ENCODE data around the gene TSEN2.

DNA sequence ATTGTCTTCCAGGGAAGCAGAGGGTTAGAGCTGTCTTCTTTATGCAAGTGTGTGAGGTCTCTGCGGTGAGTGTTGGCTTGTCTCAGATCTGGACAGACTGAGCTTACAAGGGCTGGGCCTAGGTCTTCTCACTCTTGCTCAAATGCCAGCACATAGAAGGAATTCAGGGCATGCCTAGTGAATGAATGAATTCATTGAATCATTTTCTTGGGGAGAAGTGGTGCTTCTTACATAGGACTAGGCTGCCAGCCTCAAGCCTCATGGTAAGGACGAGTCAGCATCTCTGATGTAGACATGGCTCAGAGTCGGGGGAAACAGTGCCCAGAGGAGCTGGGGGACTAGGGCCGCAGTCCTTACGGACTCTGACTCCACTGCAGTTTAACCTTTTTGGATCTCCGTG is 89.9 kb downstream of the TSEN2 start:
- no peak for TF ChIP-seq CBFB (CRISPR knock-in tag; IDR thresholded peaks at IDR 0.05)
- TF ChIP-seq, protein P1, sequence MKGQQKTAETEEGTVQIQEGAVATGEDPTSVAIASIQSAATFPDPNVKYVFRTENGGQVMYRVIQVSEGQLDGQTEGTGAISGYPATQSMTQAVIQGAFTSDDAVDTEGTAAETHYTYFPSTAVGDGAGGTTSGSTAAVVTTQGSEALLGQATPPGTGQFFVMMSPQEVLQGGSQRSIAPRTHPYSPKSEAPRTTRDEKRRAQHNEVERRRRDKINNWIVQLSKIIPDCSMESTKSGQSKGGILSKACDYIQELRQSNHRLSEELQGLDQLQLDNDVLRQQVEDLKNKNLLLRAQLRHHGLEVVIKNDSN (CRISPR knock-in tag; IDR thresholded peaks at IDR 0.05) = no peak
- TF ChIP-seq ZNF780A (CRISPR knock-in tag; IDR thresholded peaks at IDR 0.05) = no peak
- TF ChIP-seq SRF (CRISPR knock-in tag; IDR thresholded peaks at IDR 0.05) = no peak

Data from K562 (cell line).